ENCODE data around the gene PILRA. TPM values are rescaled to one million over a fixed set of nuclear protein-coding genes. Genes with fewer than 3 reads are reported as not detected.

PILRA gene
- total RNA-seq, 4 donors from 2014 or later = 0.62 to 5.4 (median 2.0) TPM

GRCh38 chr7:100369105-100369504 lies 4.2 kb upstream of the PILRA start:
- H3K27me3 ChIP-seq = no peaks in the 10 kb centered on the region
- ATAC-seq (peak; percentile 13 to 15), DNase-seq (peak; percentile 31 to 56)
- H3K9me3 ChIP-seq = no peaks in the 10 kb centered on the region
- intact Hi-C loops (cut with DNase I; ENCODE audit: low total_unique reads) (no loop called here), in situ Hi-C loops (cut with MboI; ENCODE audit: low sequenced_read_pairs in 4 of 4) (no loop called here)
- TF ChIP-seq POLR2A (IDR thresholded peaks at IDR 0.05) = peak in 1 of 2 donors; percentile 16
- no peak for TF ChIP-seq CTCF (IDR thresholded peaks at IDR 0.05 in 4 of 5, conservative IDR thresholded peaks at IDR 0.05 in 1 of 5)
- H3K4me3 ChIP-seq = no peak overlapping the region
- H3K4me1 ChIP-seq = peaks cover 0 to under 1% of the 10 kb centered on the region in 2 donors
- peaks cover 0 to 6% of the 10 kb centered on the region in 2 donors for H3K36me3 ChIP-seq
- H3K27ac ChIP-seq = peak overlapping the region; percentile 15 to 52 (median 49)

GRCh38 chr7:100370303-100370702 lies 3.0 kb upstream of the PILRA start:
- H3K36me3 ChIP-seq = peaks cover 0 to 6% of the 10 kb centered on the region in 2 donors
- no peak for DNase-seq
- TF ChIP-seq CTCF (IDR thresholded peaks at IDR 0.05 in 4 of 5, conservative IDR thresholded peaks at IDR 0.05 in 1 of 5) (no peak), POLR2A (IDR thresholded peaks at IDR 0.05) (peak in 1 of 2 donors; percentile 10)
- H3K27me3 ChIP-seq = no peaks in the 10 kb centered on the region
- ATAC-seq = peak in 1 of 2 donors; percentile 17
- no peak overlapping the region for H3K4me3 ChIP-seq
- H3K27ac ChIP-seq = peak overlapping the region in 3 of 4 donors; percentile 31 to 52 (median 52)
- no peaks in the 10 kb centered on the region for H3K4me1 ChIP-seq
- intact Hi-C loops (cut with DNase I; ENCODE audit: low total_unique reads) (no loop called here), in situ Hi-C loops (cut with MboI; ENCODE audit: low sequenced_read_pairs in 4 of 4) (no loop called here)
- no peaks in the 10 kb centered on the region for H3K9me3 ChIP-seq

- H3K27ac ChIP-seq = peak overlapping the region in 2 of 4 donors; percentile 31 to 52
- H3K36me3 ChIP-seq = peaks cover 0 to 6% of the 10 kb centered on the region in 2 donors
- H3K27me3 ChIP-seq = no peaks in the 10 kb centered on the region
- no peak overlapping the region for H3K4me3 ChIP-seq
- no peak for DNase-seq
- in situ Hi-C loops (cut with MboI; ENCODE audit: low sequenced_read_pairs in 4 of 4) = no loop called here
- intact Hi-C loops (cut with DNase I; ENCODE audit: low total_unique reads) = no loop called here
- H3K9me3 ChIP-seq = no peaks in the 10 kb centered on the region
- TF ChIP-seq CTCF (IDR thresholded peaks at IDR 0.05 in 4 of 5, conservative IDR thresholded peaks at IDR 0.05 in 1 of 5) (no peak), POLR2A (IDR thresholded peaks at IDR 0.05) (no peak)
- ATAC-seq = no peak
- no peaks in the 10 kb centered on the region for H3K4me1 ChIP-seq
Measured at GRCh38 chr7:100370746-100371145, 2.5 kb upstream of the PILRA start.

- peak in 1 of 2 donors; percentile 17 for ATAC-seq
- Histone ChIP-seq H3K9me3 (no peaks in the 10 kb centered on the region), H3K36me3 (peaks cover 0 to 6% of the 10 kb centered on the region in 2 donors), H3K27ac (peak overlapping the region in 1 of 4 donors; percentile 52), H3K4me1 (no peaks in the 10 kb centered on the region), H3K4me3 (no peak overlapping the region), H3K27me3 (no peaks in the 10 kb centered on the region)
- in situ Hi-C loops (cut with MboI; ENCODE audit: low sequenced_read_pairs in 4 of 4) = no loop called here
- intact Hi-C loops (cut with DNase I; ENCODE audit: low total_unique reads) = no loop called here
- no peak for DNase-seq
- no peak for TF ChIP-seq CTCF (IDR thresholded peaks at IDR 0.05 in 4 of 5, conservative IDR thresholded peaks at IDR 0.05 in 1 of 5)
- TF ChIP-seq POLR2A (IDR thresholded peaks at IDR 0.05) = no peak
Measured at GRCh38 chr7:100371561-100372171, 1.6 kb upstream of the PILRA start.

All from gastrocnemius medialis (tissue), 4 donors.